GM23338 (cell line): ENCODE data around the gene CSGALNACT2. TPM values are rescaled to one million over a fixed set of nuclear protein-coding genes. Genes with fewer than 3 reads are reported as not detected.

Experiments used
- EZH2phosphoT487 ChIP-seq: fragments of 200-600 bp; sonication (generic); IDR thresholded peaks from one replicate; pipeline ENCODE4 v1.8.1; 2018; ENCODE audit warnings: antibody characterized with exemption; ENCODE audit not compliant: unreplicated experiment
- JUNB ChIP-seq: IDR thresholded peaks from one replicate; pipeline ENCODE4 v1.6.1; 2016; ENCODE audit warnings: antibody characterized with exemption; ENCODE audit not compliant: unreplicated experiment
- POLR2AphosphoS5 ChIP-seq: IDR thresholded peaks from 2 replicates; pipeline ENCODE4 v1.6.1; 2016; ENCODE audit warnings: antibody characterized with exemption, low read depth
- REST ChIP-seq: IDR thresholded peaks from one replicate; pipeline ENCODE4 v1.6.1; 2018; ENCODE audit warnings: antibody characterized with exemption; ENCODE audit not compliant: unreplicated experiment
- STAT1 ChIP-seq: IDR thresholded peaks from one replicate; pipeline ENCODE4 v1.6.1; 2016; ENCODE audit warnings: antibody characterized with exemption; ENCODE audit not compliant: unreplicated experiment
- ZNF114 ChIP-seq: fragments of 250-450 bp; sonication (Bioruptor Pico); IDR thresholded peaks from 2 replicates; pipeline ENCODE4 v1.5.0; 2020; ENCODE audit warnings: mild to moderate bottlenecking, moderate library complexity
- ZNF462 ChIP-seq: fragments of 250-450 bp; sonication (Bioruptor Pico); IDR thresholded peaks from 2 replicates; pipeline ENCODE4 v1.5.0; 2020; ENCODE audit warnings: mild to moderate bottlenecking, moderate library complexity
- polyA plus RNA-seq: library from polyadenylated mRNA; unstranded; fragments of >200 nt; fragmentation: Nextera tagmentation; extraction: Ambion mirVana; gene quantifications from 2 replicates; pipeline ENCODE4 v1.2.1, GENCODE V29; 2016
- total RNA-seq: library from RNA; depleted of rRNA; stranded (reverse); fragments of >200 nt; shearing (Covaris generic); gene quantifications from 2 replicates; pipeline ENCODE4 v1.2.3, GENCODE V29; 2014

CSGALNACT2 gene
- total and polyA plus RNA-seq, 2 experiments from 2014 or later: 3.0 to 4.6 TPM

- TF ChIP-seq ZNF462 (CRISPR knock-in tag): no peak
- TF ChIP-seq REST: no peak
- no peak for TF ChIP-seq ZNF114 (CRISPR knock-in tag)
- no peak for TF ChIP-seq POLR2AphosphoS5
- TF ChIP-seq EZH2phosphoT487: no peak
- no peak for TF ChIP-seq STAT1
- no peak for TF ChIP-seq JUNB
Measured at GRCh38 chr10:43230909-43231522, 92.8 kb downstream of the CSGALNACT2 start (continued).
